Measurements from ENCODE around the gene CHRFAM7A.
"Not testable (repeated sequence)": the region's sequence is repeated elsewhere in the genome, so short reads cannot be mapped to it uniquely, and the experiment has no call there.

DNA sequence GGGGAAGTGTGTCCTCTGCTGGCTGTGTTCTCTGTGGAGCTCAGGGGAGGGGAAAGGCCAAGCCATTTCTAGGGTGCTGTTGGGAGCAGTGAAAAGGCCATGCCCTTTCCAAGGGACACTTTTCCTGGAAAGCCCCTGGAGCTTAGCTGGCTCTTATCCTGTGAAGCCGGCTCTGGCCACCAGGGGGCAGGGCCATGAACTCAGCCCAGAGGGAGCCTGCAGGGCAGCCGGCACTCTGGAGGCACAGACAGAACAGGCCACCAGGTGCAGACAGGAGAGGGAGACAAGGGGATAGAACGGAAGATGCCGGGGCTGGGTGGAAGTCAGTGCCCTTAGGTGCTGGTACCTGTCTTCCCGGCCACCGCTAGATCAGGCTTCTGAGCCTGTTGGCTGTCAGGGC is 5.6 kb upstream of the CHRFAM7A start:
- TF ChIP-seq, protein P1, sequence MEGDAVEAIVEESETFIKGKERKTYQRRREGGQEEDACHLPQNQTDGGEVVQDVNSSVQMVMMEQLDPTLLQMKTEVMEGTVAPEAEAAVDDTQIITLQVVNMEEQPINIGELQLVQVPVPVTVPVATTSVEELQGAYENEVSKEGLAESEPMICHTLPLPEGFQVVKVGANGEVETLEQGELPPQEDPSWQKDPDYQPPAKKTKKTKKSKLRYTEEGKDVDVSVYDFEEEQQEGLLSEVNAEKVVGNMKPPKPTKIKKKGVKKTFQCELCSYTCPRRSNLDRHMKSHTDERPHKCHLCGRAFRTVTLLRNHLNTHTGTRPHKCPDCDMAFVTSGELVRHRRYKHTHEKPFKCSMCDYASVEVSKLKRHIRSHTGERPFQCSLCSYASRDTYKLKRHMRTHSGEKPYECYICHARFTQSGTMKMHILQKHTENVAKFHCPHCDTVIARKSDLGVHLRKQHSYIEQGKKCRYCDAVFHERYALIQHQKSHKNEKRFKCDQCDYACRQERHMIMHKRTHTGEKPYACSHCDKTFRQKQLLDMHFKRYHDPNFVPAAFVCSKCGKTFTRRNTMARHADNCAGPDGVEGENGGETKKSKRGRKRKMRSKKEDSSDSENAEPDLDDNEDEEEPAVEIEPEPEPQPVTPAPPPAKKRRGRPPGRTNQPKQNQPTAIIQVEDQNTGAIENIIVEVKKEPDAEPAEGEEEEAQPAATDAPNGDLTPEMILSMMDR (IDR thresholded peaks at IDR 0.05; ENCODE audit: borderline replicate concordance, extremely low read depth, low read length, poor library complexity, severe bottlenecking) = not testable (repeated sequence)
- TF ChIP-seq EZH2 (IDR thresholded peaks at IDR 0.05; ENCODE audit: borderline replicate concordance, low read depth, low read length, severe bottlenecking) = not testable (repeated sequence)
